ENCODE measurements around the gene NCR2.
A peak's percentile ranks its signal among the peaks of the same experiment; 100 is the strongest.

The NCR2 gene

GRCh38 chr6:41315203-41315602 is 20.2 kb upstream of the NCR2 start:
- Histone ChIP-seq H3K9me3 (ENCODE audit: control insufficient read depth, insufficient read depth, low read depth, low read length) (no peaks in the 10 kb centered on the region), H3K4me1 (ENCODE audit: control insufficient read depth, insufficient read depth, low read length) (peaks cover 7% of the 10 kb centered on the region), H3K36me3 (ENCODE audit: control insufficient read depth in 2 of 2, insufficient read depth in 1 of 2, low read length in 2 of 2) (no peaks in the 10 kb centered on the region), H3K4me3 (ENCODE audit: low read depth, low read length) (no peak overlapping the region), H3K27ac (ENCODE audit: extremely low read depth, low read depth, low read length) (no peak overlapping the region)
- POLR2A ChIA-PET, result no interaction called here
- TF ChIP-seq ZNF791 (tag by site-specific recombination; IDR thresholded peaks at IDR 0.05), result no peak
- CTCF ChIA-PET, result interaction anchor here (0.6 to 2.3 kb wide), 7 partner anchors 9 to 379 kb away, joined by 3 to 19 read pairs (median 3); partner anchors contain the start of gene NFYA

DNA sequence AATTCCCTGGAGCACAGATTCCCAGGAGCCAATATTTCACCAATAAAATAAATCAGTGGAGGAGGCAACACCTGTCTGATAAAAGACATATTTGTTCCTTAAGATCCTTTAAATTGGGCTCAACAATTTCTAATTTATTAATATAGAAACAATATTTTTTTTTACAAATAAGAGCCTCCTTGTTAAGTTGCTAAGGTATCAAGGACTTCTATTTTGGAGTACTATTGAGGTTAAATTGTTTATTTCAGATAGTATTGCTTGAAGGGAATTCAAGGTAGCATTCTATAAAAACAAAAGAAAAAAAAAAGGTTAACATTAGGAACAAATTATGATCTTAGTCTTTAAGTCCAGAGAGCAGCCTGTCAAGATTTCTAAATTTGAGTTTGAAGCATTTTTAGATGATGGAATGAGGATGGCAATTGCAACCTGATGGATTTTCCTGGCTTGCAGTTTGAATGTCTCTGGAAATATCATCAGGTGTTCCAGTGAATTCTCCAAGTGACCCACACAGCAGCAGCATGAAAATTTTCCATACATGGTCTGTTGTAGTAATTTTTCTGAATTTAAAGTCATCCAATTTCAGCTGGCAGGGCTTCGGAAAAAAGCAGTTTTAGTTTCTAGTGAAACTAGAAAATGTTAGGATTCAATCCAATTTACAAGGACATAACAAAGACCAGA is 19.3 kb upstream of the NCR2 start:
- no peak overlapping the region for H3K4me3 ChIP-seq (ENCODE audit: low read depth, low read length)
- no peaks in the 10 kb centered on the region for H3K36me3 ChIP-seq (ENCODE audit: control insufficient read depth in 2 of 2, insufficient read depth in 1 of 2, low read length in 2 of 2)
- ChIA-PET POLR2A (no interaction called here), CTCF (interaction anchor here (0.6 to 2.3 kb wide), 4 partner anchors 10 to 366 kb away, joined by 3 to 19 read pairs (median 6); partner anchors contain the start of gene NFYA)
- H3K27ac ChIP-seq (ENCODE audit: extremely low read depth, low read depth, low read length), result no peak overlapping the region
- H3K4me1 ChIP-seq (ENCODE audit: control insufficient read depth, insufficient read depth, low read length), result peaks cover 9% of the 10 kb centered on the region
- TF ChIP-seq MYNN (tag by site-specific recombination; IDR thresholded peaks at IDR 0.05; ENCODE audit: borderline replicate concordance), result peak; percentile 62; the same call in 1 of the 2 replicates
- TF ChIP-seq ATF2 (tag by site-specific recombination; IDR thresholded peaks at IDR 0.05; ENCODE audit: low read depth), result no peak
- no peaks in the 10 kb centered on the region for H3K9me3 ChIP-seq (ENCODE audit: control insufficient read depth, insufficient read depth, low read depth, low read length)

GRCh38 chr6:41318261-41318653 is 17.2 kb upstream of the NCR2 start:
- ChIA-PET CTCF (interaction anchor here (0.6 to 8.2 kb wide), 17 partner anchors 10 to 582 kb away, joined by 3 to 177 read pairs (median 4); partner anchors contain the start of genes NCR2 and TREML4), POLR2A (interaction anchor here (0.9 kb wide), 1 partner anchor 12 kb away, joined by 3 read pairs; no protein-coding TSS in a partner anchor)
- Histone ChIP-seq H3K36me3 (ENCODE audit: control insufficient read depth in 2 of 2, insufficient read depth in 1 of 2, low read length in 2 of 2) (no peaks in the 10 kb centered on the region), H3K4me1 (ENCODE audit: control insufficient read depth, insufficient read depth, low read length) (peaks cover 9% of the 10 kb centered on the region), H3K4me3 (ENCODE audit: low read depth, low read length) (peak overlapping the region; percentile 26; the same call in 1 of the 2 replicates), H3K27ac (ENCODE audit: extremely low read depth, low read depth, low read length) (no peak overlapping the region), H3K9me3 (ENCODE audit: control insufficient read depth, insufficient read depth, low read depth, low read length) (no peaks in the 10 kb centered on the region)
- no peak for TF ChIP-seq ZNF433 (tag by site-specific recombination; IDR thresholded peaks at IDR 0.05; ENCODE audit: low read depth)
- TF ChIP-seq ZNF335 (tag by site-specific recombination; conservative IDR thresholded peaks at IDR 0.05), result peak; percentile 60; the same call in 1 of the 2 replicates

DNA sequence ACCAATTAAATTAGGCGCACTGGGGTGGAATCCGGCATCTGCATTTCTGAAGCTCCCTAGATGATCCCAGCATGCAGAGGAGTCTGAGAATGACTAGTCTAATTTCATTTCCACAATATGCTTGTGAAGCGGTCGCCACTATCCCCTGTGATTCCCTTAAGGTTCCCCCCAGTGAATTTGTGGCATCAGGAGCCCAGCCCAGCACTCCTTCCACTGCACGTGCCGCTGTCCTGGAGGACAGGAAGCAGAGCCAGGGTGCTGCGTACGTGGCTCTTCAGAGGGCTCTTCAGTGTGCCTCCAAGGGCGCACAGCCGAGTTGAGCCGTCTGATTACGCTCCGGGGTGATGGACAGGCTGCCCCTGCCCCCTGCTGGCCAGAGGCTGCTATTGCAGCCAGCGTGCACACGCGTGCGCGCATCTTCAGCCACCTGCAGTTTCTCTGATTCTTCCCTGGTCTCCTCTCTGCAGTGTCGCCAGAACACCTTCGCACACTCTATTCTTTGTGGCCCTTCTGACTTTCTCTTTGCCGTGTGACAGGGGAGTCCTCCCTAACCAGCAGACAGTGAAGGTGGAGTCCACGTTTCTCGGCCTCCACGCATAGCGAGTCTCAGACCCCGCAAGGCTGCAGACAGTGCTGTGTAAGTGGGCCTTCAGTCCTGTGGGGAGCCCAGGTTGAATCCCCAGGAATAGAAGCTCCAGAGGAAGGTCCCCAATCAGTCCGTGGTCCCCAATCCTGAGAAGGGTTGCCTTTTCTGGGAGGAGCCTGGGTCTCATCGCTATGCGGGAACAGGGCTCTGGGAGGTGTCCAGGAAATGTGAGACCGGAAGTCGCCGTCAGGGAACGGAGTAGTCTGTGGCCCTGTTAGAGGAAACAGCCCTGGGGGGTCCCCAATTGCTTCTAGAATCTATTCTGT is 16.5 kb upstream of the NCR2 start:
- H3K27ac ChIP-seq (ENCODE audit: extremely low read depth, low read depth, low read length), result no peak overlapping the region
- H3K36me3 ChIP-seq (ENCODE audit: control insufficient read depth in 2 of 2, insufficient read depth in 1 of 2, low read length in 2 of 2), result no peaks in the 10 kb centered on the region
- H3K9me3 ChIP-seq (ENCODE audit: control insufficient read depth, insufficient read depth, low read depth, low read length), result no peaks in the 10 kb centered on the region
- H3K4me1 ChIP-seq (ENCODE audit: control insufficient read depth, insufficient read depth, low read length), result peaks cover 9% of the 10 kb centered on the region
- H3K4me3 ChIP-seq (ENCODE audit: low read depth, low read length), result peak overlapping the region; percentile 26
- ChIA-PET POLR2A (interaction anchor here (0.9 kb wide), 1 partner anchor 12 kb away, joined by 3 read pairs; no protein-coding TSS in a partner anchor), CTCF (interaction anchor here (0.6 to 8.2 kb wide), 50 partner anchors 9 to 780 kb away, joined by 3 to 177 read pairs (median 4); partner anchors contain the start of genes NCR2 and TREML4)
- TF ChIP-seq FEZF1 (tag by site-specific recombination; IDR thresholded peaks at IDR 0.05), result no peak
- TF ChIP-seq ZNF560 (tag by site-specific recombination; IDR thresholded peaks at IDR 0.05; ENCODE audit: borderline replicate concordance), result no peak
- TF ChIP-seq ZNF2 (tag by site-specific recombination; IDR thresholded peaks at IDR 0.05), result peak; percentile 84
- TF ChIP-seq HOXA7 (CRISPR knock-in tag; IDR thresholded peaks at IDR 0.05; ENCODE audit: borderline replicate concordance), result no peak
- peak; percentile 37; the same call in 1 of the 2 replicates for TF ChIP-seq ZNF335 (tag by site-specific recombination; conservative IDR thresholded peaks at IDR 0.05)
- TF ChIP-seq ZNF600 (tag by site-specific recombination; IDR thresholded peaks at IDR 0.05), result peak; percentile 65
- TF ChIP-seq ZFP69B (tag by site-specific recombination; IDR thresholded peaks at IDR 0.05), result no peak
- TF ChIP-seq, protein P1, sequence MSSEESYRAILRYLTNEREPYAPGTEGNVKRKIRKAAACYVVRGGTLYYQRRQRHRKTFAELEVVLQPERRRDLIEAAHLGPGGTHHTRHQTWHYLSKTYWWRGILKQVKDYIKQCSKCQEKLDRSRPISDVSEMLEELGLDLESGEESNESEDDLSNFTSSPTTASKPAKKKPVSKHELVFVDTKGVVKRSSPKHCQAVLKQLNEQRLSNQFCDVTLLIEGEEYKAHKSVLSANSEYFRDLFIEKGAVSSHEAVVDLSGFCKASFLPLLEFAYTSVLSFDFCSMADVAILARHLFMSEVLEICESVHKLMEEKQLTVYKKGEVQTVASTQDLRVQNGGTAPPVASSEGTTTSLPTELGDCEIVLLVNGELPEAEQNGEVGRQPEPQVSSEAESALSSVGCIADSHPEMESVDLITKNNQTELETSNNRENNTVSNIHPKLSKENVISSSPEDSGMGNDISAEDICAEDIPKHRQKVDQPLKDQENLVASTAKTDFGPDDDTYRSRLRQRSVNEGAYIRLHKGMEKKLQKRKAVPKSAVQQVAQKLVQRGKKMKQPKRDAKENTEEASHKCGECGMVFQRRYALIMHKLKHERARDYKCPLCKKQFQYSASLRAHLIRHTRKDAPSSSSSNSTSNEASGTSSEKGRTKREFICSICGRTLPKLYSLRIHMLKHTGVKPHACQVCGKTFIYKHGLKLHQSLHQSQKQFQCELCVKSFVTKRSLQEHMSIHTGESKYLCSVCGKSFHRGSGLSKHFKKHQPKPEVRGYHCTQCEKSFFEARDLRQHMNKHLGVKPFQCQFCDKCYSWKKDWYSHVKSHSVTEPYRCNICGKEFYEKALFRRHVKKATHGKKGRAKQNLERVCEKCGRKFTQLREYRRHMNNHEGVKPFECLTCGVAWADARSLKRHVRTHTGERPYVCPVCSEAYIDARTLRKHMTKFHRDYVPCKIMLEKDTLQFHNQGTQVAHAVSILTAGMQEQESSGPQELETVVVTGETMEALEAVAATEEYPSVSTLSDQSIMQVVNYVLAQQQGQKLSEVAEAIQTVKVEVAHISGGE (tag by site-specific recombination; conservative IDR thresholded peaks at IDR 0.05; ENCODE audit: low read depth), result peak; percentile 68
- 0 out of 2 replicates have a peak, but pooled peaks have one; percentile 34 for TF ChIP-seq ZEB2 (tag by site-specific recombination; IDR thresholded peaks at IDR 0.05)
- peak; percentile 73; the same call in 1 of the 2 replicates for TF ChIP-seq TRIM28 (IDR thresholded peaks at IDR 0.05; ENCODE audit: borderline replicate concordance, low read length)
- TF ChIP-seq PRDM10 (tag by site-specific recombination; IDR thresholded peaks at IDR 0.05), result 0 out of 2 replicates have a peak, but pooled peaks have one; percentile 22

Data from HEK293 (cell line).